Uterus (tissue), 2 donors: Measurements from ENCODE around the gene PM20D2.

Experiments
- POLR2A ChIP-seq, 2 donors: fragments of 450-650 bp; IDR thresholded peaks; one replicate each; pipeline ENCODE4 v1.6.1; 2016; ENCODE audit warnings: antibody characterized with exemption in 2 of 2, mild to moderate bottlenecking in 1 of 2, moderate library complexity in 1 of 2
- TF ChIP-seq, protein P1 (sequence below), 4 experiments: fragments of 200-600 bp in 2 of 4; fragments of 450-650 bp in 2 of 4; sonication (generic) in 2 of 4; IDR thresholded peaks; one replicate each; pipeline ENCODE4 v1.5.1; 2016 to 2019; ENCODE audit warnings: antibody characterized with exemption in 4 of 4, mild to moderate bottlenecking in 2 of 4, moderate library complexity in 1 of 4

DNA sequence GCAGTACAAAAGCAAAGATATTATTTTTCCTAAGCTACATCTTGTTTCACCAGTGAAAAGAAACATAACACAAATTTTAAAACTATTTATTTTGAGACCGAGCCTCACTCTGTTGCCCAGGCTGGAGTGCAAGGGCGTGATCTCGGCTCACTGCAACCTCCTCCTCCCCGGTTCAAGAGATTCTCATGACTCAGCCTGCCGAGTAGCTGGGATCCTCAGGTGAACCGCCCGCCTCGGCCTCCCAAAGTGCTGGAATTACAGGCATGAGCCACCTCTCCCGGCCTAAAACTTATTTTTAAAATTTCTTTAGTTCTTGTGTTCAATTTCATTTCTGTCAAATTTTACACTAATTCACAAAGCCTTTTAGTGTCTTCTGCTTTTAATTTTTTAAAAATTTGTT, 33.9 kb upstream of the PM20D2 start:
- TF ChIP-seq, protein P1, sequence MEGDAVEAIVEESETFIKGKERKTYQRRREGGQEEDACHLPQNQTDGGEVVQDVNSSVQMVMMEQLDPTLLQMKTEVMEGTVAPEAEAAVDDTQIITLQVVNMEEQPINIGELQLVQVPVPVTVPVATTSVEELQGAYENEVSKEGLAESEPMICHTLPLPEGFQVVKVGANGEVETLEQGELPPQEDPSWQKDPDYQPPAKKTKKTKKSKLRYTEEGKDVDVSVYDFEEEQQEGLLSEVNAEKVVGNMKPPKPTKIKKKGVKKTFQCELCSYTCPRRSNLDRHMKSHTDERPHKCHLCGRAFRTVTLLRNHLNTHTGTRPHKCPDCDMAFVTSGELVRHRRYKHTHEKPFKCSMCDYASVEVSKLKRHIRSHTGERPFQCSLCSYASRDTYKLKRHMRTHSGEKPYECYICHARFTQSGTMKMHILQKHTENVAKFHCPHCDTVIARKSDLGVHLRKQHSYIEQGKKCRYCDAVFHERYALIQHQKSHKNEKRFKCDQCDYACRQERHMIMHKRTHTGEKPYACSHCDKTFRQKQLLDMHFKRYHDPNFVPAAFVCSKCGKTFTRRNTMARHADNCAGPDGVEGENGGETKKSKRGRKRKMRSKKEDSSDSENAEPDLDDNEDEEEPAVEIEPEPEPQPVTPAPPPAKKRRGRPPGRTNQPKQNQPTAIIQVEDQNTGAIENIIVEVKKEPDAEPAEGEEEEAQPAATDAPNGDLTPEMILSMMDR (IDR thresholded peaks at IDR 0.05) = no peak
- TF ChIP-seq POLR2A (IDR thresholded peaks at IDR 0.05) = no peak
